Neutrophil (primary cell): ENCODE results near the gene MSI2.

Source experiments
- H3K27ac ChIP-seq: fragments of 200-600 bp; sonication (generic); 2 replicates; pipeline ENCODE4 v1.5.1; 2016; ENCODE audit warnings: mild to moderate bottlenecking, moderate library complexity
- H3K27me3 ChIP-seq: fragments of 200-600 bp; sonication (generic); 2 replicates; pipeline ENCODE4 v1.6.0; 2016; ENCODE audit warnings: mild to moderate bottlenecking
- H3K36me3 ChIP-seq: fragments of 200-600 bp; sonication (generic); 2 replicates; pipeline ENCODE4 v1.5.1; 2017
- H3K4me1 ChIP-seq, 2 experiments: fragments of 200-600 bp in 1 of 2; sonication (generic) in 1 of 2; 1 replicate in 1 of 2; 2 replicates in 1 of 2; pipeline versions ENCODE4 v1.5.1 to v1.6.1; 2013 to 2016; ENCODE audit warnings: low read depth in 1 of 2, low read length in 1 of 2, mild to moderate bottlenecking in 1 of 2, moderate library complexity in 1 of 2; ENCODE audit not compliant: control insufficient read depth in 1 of 2, insufficient read depth in 1 of 2
- H3K4me3 ChIP-seq, 2 experiments: fragments of 200-600 bp in 1 of 2; sonication (generic) in 1 of 2; 1 replicate in 1 of 2; 2 replicates in 1 of 2; pipeline ENCODE4 v1.5.1; 2013 to 2016; ENCODE audit warnings: low read depth in 1 of 2, low read length in 1 of 2, mild to moderate bottlenecking in 1 of 2, moderate library complexity in 1 of 2
- H3K9me3 ChIP-seq: fragments of 200-600 bp; sonication (generic); 2 replicates; pipeline ENCODE4 v1.5.1; 2016
- CTCF ChIP-seq: fragments of 200-600 bp; sonication (generic); IDR thresholded peaks from 2 replicates; pipeline ENCODE4 v1.5.1; 2016; ENCODE audit warnings: antibody characterized with exemption

MSI2 gene

DNA sequence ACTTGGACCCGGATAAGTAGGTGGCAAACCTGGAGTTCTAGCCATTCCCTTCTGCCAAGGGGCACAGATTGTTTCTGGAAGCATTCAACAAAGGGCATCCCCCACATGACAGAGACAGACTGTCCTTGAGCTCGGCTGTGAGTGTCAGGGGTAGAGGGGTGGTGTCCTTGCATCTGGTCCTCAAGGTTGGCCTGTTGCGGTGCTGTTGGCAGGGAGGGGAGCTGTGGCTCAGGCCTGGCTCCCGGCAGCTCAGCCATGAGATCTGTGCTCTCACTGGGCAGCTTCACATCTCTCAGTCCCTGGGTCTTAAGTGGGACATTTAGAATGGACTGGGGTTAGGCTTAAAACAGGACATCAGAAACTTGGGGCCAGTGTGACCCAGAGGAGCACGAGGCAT is 468.4 kb downstream of the MSI2 start:
- H3K27ac ChIP-seq = no peak overlapping the region
- no peaks in the 10 kb centered on the region for H3K4me1 ChIP-seq
- H3K4me3 ChIP-seq = no peak overlapping the region
- TF ChIP-seq CTCF = no peak
- H3K9me3 ChIP-seq = no peaks in the 10 kb centered on the region
- H3K27me3 ChIP-seq = no peaks in the 10 kb centered on the region
- no peaks in the 10 kb centered on the region for H3K36me3 ChIP-seq

- Histone ChIP-seq H3K27ac (no peak overlapping the region), H3K4me3 (no peak overlapping the region), H3K36me3 (no peaks in the 10 kb centered on the region), H3K27me3 (no peaks in the 10 kb centered on the region), H3K4me1 (no peaks in the 10 kb centered on the region), H3K9me3 (no peaks in the 10 kb centered on the region)
- TF ChIP-seq CTCF = no peak
Measured at GRCh38 chr17:57726213-57726790, 470.0 kb downstream of the MSI2 start.

GRCh38 chr17:57726838-57727237 is 470.5 kb downstream of the MSI2 start:
- H3K27ac ChIP-seq = no peak overlapping the region
- no peak for TF ChIP-seq CTCF

GRCh38 chr17:57727630-57728175 is 471.4 kb downstream of the MSI2 start:
- H3K27ac ChIP-seq = no peak overlapping the region
- no peaks in the 10 kb centered on the region for H3K36me3 ChIP-seq
- no peaks in the 10 kb centered on the region for H3K9me3 ChIP-seq
- no peaks in the 10 kb centered on the region for H3K4me1 ChIP-seq
- no peak for TF ChIP-seq CTCF
- H3K4me3 ChIP-seq = no peak overlapping the region
- H3K27me3 ChIP-seq = no peaks in the 10 kb centered on the region

More at GRCh38 chr17:57726838-57727237, 470.5 kb downstream of the MSI2 start:
- Histone ChIP-seq H3K27me3 (no peaks in the 10 kb centered on the region), H3K36me3 (no peaks in the 10 kb centered on the region), H3K9me3 (no peaks in the 10 kb centered on the region), H3K4me1 (no peaks in the 10 kb centered on the region), H3K4me3 (no peak overlapping the region)

GRCh38 chr17:57730026-57730701 is 473.8 kb downstream of the MSI2 start:
- H3K27me3 ChIP-seq = no peaks in the 10 kb centered on the region
- H3K9me3 ChIP-seq = no peaks in the 10 kb centered on the region
- H3K36me3 ChIP-seq = no peaks in the 10 kb centered on the region
- H3K4me1 ChIP-seq = no peaks in the 10 kb centered on the region
- TF ChIP-seq CTCF = no peak
- H3K27ac ChIP-seq = no peak overlapping the region
- no peak overlapping the region for H3K4me3 ChIP-seq
